NOMO-1 (cell line): ENCODE measurements around the gene C17orf107.
A peak's percentile ranks its signal among the peaks of the same experiment; 100 is the strongest.
"Not testable (repeated sequence)": the region's sequence is repeated elsewhere in the genome, so short reads cannot be mapped to it uniquely, and the experiment has no call there.

Experiments used
- DNase-seq, 2 experiments: peaks; one replicate each; lab custom pipeline; 2025; ENCODE audit not compliant: unreplicated experiment in 2 of 2; lab: John Stamatoyannopoulos, UW

C17orf107 gene

GRCh38 chr17:4900231-4901107 is 1.1 kb downstream of the C17orf107 start:
- DNase-seq, result no peak

GRCh38 chr17:4901108-4901647 is 1.8 kb downstream of the C17orf107 start:
- DNase-seq, result no peak

- no peak for DNase-seq
Measured at GRCh38 chr17:4901648-4902344, 2.5 kb downstream of the C17orf107 start.

- no peak for DNase-seq
Measured at GRCh38 chr17:4902540-4902939, 3.2 kb downstream of the C17orf107 start.

- peak in 1 of 2 experiments; percentile 64 for DNase-seq
Measured at GRCh38 chr17:4903051-4903818, 3.9 kb downstream of the C17orf107 start, which contains the start of gene CHRNE. CHRNE (minus strand) TSS chr17:4903098; CDS start chr17:4903063, 35 bp downstream.

GRCh38 chr17:4906642-4907041 is 7.3 kb downstream of the C17orf107 start:
- DNase-seq, result not testable (repeated sequence)

- DNase-seq, result no peak
Measured at GRCh38 chr17:4908301-4908700, 9.0 kb downstream of the C17orf107 start.

- peak; percentile 90 for DNase-seq
Measured at GRCh38 chr17:4908711-4909496, 9.6 kb downstream of the C17orf107 start.

- DNase-seq, result no peak
Measured at GRCh38 chr17:4913994-4914393, 14.7 kb downstream of the C17orf107 start.

- not testable (repeated sequence) for DNase-seq
Measured at GRCh38 chr17:4914551-4914950, 15.2 kb downstream of the C17orf107 start.

- DNase-seq, result no peak
Measured at GRCh38 chr17:4919511-4920047, 20.2 kb downstream of the C17orf107 start.

- DNase-seq, result peak; percentile 38 to 68
Measured at GRCh38 chr17:4920351-4921048, 21.2 kb downstream of the C17orf107 start.

- DNase-seq, result no peak
Measured at GRCh38 chr17:4921320-4921719, 22.0 kb downstream of the C17orf107 start.

GRCh38 chr17:4926577-4927335 is 27.4 kb downstream of the C17orf107 start:
- not testable (repeated sequence) for DNase-seq

- DNase-seq, result no peak
Measured at GRCh38 chr17:4928881-4929280, 29.5 kb downstream of the C17orf107 start.

- DNase-seq, result no peak
Measured at GRCh38 chr17:4931963-4932362, 32.6 kb downstream of the C17orf107 start, which contains the start of gene GP1BA. GP1BA (plus strand) TSS chr17:4932277; CDS start chr17:4932605, 328 bp downstream.

GRCh38 chr17:4932756-4933155 is 33.4 kb downstream of the C17orf107 start:
- no peak for DNase-seq

- DNase-seq, result no peak
Measured at GRCh38 chr17:4933646-4934045, 34.3 kb downstream of the C17orf107 start.
